Activated naive CD8-positive, alpha-beta T cell treated with anti-CD3 and anti-CD28 coated beads, Interleukin-2, amount 50 U/mL, for 24 hours (primary cell): ENCODE results near the gene ILDR1.
A peak's percentile ranks its signal among the peaks of the same experiment; 100 is the strongest.

Source experiments
- ATAC-seq: fragments of 150-1000 bp; cut with Tn5 transposase; one replicate; pipeline ENCODE4 v1.10.0; 2021
- DNase-seq: peaks from one replicate; pipeline ENCODE4 v3.0.0; 2021
- H3K27ac Mint-ChIP-seq: one replicate; pipeline ENCODE4 v1.8.0; 2021; ENCODE audit warnings: mild to moderate bottlenecking, mixed read lengths
- H3K27me3 Mint-ChIP-seq: one replicate; pipeline ENCODE4 v1.8.0; 2021; ENCODE audit warnings: mixed read lengths
- H3K36me3 Mint-ChIP-seq: one replicate; pipeline ENCODE4 v1.8.0; 2021; ENCODE audit warnings: low read depth, mixed read lengths
- H3K4me1 Mint-ChIP-seq: one replicate; pipeline ENCODE4 v1.8.0; 2021; ENCODE audit warnings: mixed read lengths
- H3K4me3 Mint-ChIP-seq: one replicate; pipeline ENCODE4 v1.8.0; 2021; ENCODE audit warnings: mild to moderate bottlenecking, moderate library complexity, mixed read lengths
- H3K9me3 Mint-ChIP-seq: one replicate; pipeline ENCODE4 v1.8.0; 2021; ENCODE audit warnings: mixed read lengths

ILDR1 gene

GRCh38 chr3:121992601-121993560, 29.2 kb downstream of the ILDR1 start:
- Mint-ChIP-seq H3K27ac (no peak overlapping the region), H3K4me3 (no peak overlapping the region)

GRCh38 chr3:121989943-121990342, 32.1 kb downstream of the ILDR1 start:
- H3K4me3 Mint-ChIP-seq, result no peak overlapping the region
- DNase-seq (no peak), ATAC-seq (no peak)
- H3K36me3 Mint-ChIP-seq, result peaks cover 3% of the 10 kb centered on the region
- H3K9me3 Mint-ChIP-seq, result peaks cover 5% of the 10 kb centered on the region
- H3K4me1 Mint-ChIP-seq, result peaks cover 17% of the 10 kb centered on the region
- H3K27me3 Mint-ChIP-seq, result no peaks in the 10 kb centered on the region
- H3K27ac Mint-ChIP-seq, result no peak overlapping the region

More at GRCh38 chr3:121992601-121993560, 29.2 kb downstream of the ILDR1 start:
- no peaks in the 10 kb centered on the region for H3K9me3 Mint-ChIP-seq
- ATAC-seq (no peak), DNase-seq (no peak)
- peaks cover 39% of the 10 kb centered on the region for H3K4me1 Mint-ChIP-seq
- no peaks in the 10 kb centered on the region for H3K27me3 Mint-ChIP-seq
- no peaks in the 10 kb centered on the region for H3K36me3 Mint-ChIP-seq

GRCh38 chr3:121988146-121988545, 33.9 kb downstream of the ILDR1 start:
- peak overlapping the region; percentile 24 for H3K27ac Mint-ChIP-seq
- H3K27me3 Mint-ChIP-seq, result no peaks in the 10 kb centered on the region
- H3K9me3 Mint-ChIP-seq, result peaks cover 22% of the 10 kb centered on the region
- no peak for DNase-seq
- H3K4me3 Mint-ChIP-seq, result no peak overlapping the region
- H3K36me3 Mint-ChIP-seq, result peaks cover 3% of the 10 kb centered on the region
- ATAC-seq, result peak; percentile 56
- H3K4me1 Mint-ChIP-seq, result peaks cover 15% of the 10 kb centered on the region

GRCh38 chr3:121985846-121986245, 36.2 kb downstream of the ILDR1 start:
- Mint-ChIP-seq H3K4me1 (peaks cover 19% of the 10 kb centered on the region), H3K9me3 (peaks cover 24% of the 10 kb centered on the region), H3K27ac (no peak overlapping the region), H3K27me3 (peaks cover 4% of the 10 kb centered on the region), H3K4me3 (no peak overlapping the region), H3K36me3 (peaks cover 3% of the 10 kb centered on the region)
- DNase-seq (no peak), ATAC-seq (no peak)

DNA sequence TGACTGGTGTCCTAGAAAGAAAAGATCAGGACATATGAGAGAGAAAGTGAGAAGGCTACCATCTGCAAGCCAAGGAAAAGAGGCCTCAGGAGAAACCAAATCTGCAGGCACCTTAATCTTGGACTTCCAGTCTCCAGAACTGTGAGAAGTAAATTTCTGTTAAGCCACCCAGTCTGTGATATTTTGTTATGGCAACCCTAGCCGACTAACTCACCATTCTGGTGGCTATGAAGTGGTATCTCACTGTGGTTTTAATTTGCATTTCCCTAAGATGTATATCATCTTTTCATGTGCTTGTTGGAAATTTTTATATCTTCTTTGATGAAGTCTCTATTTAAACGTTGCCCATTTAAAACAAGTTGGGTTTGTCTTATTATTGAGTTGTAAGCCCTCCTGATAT, 40.6 kb downstream of the ILDR1 start:
- H3K27me3 Mint-ChIP-seq, result peaks cover 4% of the 10 kb centered on the region
- peaks cover 28% of the 10 kb centered on the region for H3K9me3 Mint-ChIP-seq
- ATAC-seq (no peak), DNase-seq (no peak)
- H3K4me1 Mint-ChIP-seq, result peaks cover 8% of the 10 kb centered on the region
- no peak overlapping the region for H3K27ac Mint-ChIP-seq
- H3K36me3 Mint-ChIP-seq, result peaks cover 5% of the 10 kb centered on the region
- H3K4me3 Mint-ChIP-seq, result no peak overlapping the region

GRCh38 chr3:121980450-121980796, 41.6 kb downstream of the ILDR1 start:
- Mint-ChIP-seq H3K4me1 (peaks cover 8% of the 10 kb centered on the region), H3K36me3 (peaks cover 5% of the 10 kb centered on the region), H3K9me3 (peaks cover 28% of the 10 kb centered on the region), H3K27me3 (peaks cover 4% of the 10 kb centered on the region), H3K27ac (no peak overlapping the region), H3K4me3 (no peak overlapping the region)
- no peak for ATAC-seq
- no peak for DNase-seq

- Mint-ChIP-seq H3K4me1 (peaks cover 8% of the 10 kb centered on the region), H3K4me3 (no peak overlapping the region), H3K27ac (no peak overlapping the region), H3K9me3 (peaks cover 23% of the 10 kb centered on the region), H3K36me3 (peaks cover 2% of the 10 kb centered on the region), H3K27me3 (peaks cover 4% of the 10 kb centered on the region)
- no peak for ATAC-seq
- no peak for DNase-seq
Observed at GRCh38 chr3:121979734-121980449, 42.2 kb downstream of the ILDR1 start.

- no peak for ATAC-seq
Observed at GRCh38 chr3:121979246-121979645, 42.8 kb downstream of the ILDR1 start.

DNA sequence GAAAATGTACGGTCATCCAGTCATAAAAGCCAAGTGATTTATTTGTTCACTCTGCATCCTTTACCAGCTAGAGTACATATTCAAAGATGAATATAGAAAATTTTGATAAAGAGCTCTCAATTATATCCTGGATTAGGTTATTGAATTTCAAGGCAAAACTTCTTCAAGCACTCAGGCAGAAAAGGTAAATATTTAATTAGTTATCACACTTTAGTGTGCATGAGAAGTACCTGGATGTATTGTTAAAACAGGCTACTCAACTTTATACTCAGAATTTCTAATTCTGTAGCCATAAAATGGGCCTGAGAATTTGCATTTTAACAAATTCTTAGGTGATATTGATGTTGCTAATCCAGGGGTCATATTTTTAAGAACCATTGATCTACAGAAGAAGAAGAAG, 45.3 kb downstream of the ILDR1 start:
- H3K4me3 Mint-ChIP-seq, result no peak overlapping the region
- ATAC-seq (no peak), DNase-seq (no peak)
- H3K36me3 Mint-ChIP-seq, result peaks cover 2% of the 10 kb centered on the region
- peaks cover 8% of the 10 kb centered on the region for H3K4me1 Mint-ChIP-seq
- no peak overlapping the region for H3K27ac Mint-ChIP-seq
- peaks cover 5% of the 10 kb centered on the region for H3K9me3 Mint-ChIP-seq
- H3K27me3 Mint-ChIP-seq, result peaks cover 4% of the 10 kb centered on the region

More at GRCh38 chr3:121979246-121979645, 42.8 kb downstream of the ILDR1 start:
- Mint-ChIP-seq H3K9me3 (peaks cover 17% of the 10 kb centered on the region), H3K36me3 (peaks cover 2% of the 10 kb centered on the region), H3K27me3 (peaks cover 4% of the 10 kb centered on the region), H3K4me3 (no peak overlapping the region), H3K27ac (no peak overlapping the region), H3K4me1 (peaks cover 8% of the 10 kb centered on the region)
- DNase-seq, result no peak

GRCh38 chr3:121975702-121976302, 46.2 kb downstream of the ILDR1 start:
- H3K4me1 Mint-ChIP-seq, result peaks cover 4% of the 10 kb centered on the region
- DNase-seq (no peak), ATAC-seq (no peak)
- no peak overlapping the region for H3K4me3 Mint-ChIP-seq
- no peaks in the 10 kb centered on the region for H3K27me3 Mint-ChIP-seq
- peaks cover 2% of the 10 kb centered on the region for H3K36me3 Mint-ChIP-seq
- H3K27ac Mint-ChIP-seq, result no peak overlapping the region
- peaks cover 5% of the 10 kb centered on the region for H3K9me3 Mint-ChIP-seq

GRCh38 chr3:121974601-121975111, 47.4 kb downstream of the ILDR1 start:
- Mint-ChIP-seq H3K27ac (no peak overlapping the region), H3K27me3 (no peaks in the 10 kb centered on the region), H3K9me3 (peaks cover 5% of the 10 kb centered on the region), H3K4me3 (no peak overlapping the region), H3K4me1 (peaks cover 5% of the 10 kb centered on the region), H3K36me3 (peaks cover 2% of the 10 kb centered on the region)
- ATAC-seq (no peak), DNase-seq (no peak)

DNA sequence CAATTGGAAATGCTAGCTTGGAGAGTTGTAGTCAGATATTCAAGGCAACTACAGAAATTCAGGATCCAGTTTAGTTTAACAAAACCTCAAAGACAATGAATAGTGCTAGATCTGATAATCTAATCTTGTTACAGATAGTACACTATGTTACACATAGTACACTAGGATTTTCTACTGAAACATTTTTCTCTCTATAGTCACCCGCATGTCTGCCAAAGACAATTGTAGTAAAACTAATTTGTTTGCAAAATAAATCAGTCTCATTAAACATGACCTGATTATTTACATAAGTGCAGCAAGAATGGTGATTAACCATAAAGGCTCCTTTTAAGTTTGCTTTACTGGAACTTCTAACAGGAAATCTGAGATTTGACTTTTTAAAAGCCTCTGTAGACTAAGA, 52.0 kb downstream of the ILDR1 start:
- H3K4me3 Mint-ChIP-seq, result no peak overlapping the region
- no peak overlapping the region for H3K27ac Mint-ChIP-seq
- H3K36me3 Mint-ChIP-seq, result no peaks in the 10 kb centered on the region
- DNase-seq (no peak), ATAC-seq (no peak)
- H3K4me1 Mint-ChIP-seq, result peaks cover 8% of the 10 kb centered on the region
- peaks cover 2% of the 10 kb centered on the region for H3K27me3 Mint-ChIP-seq
- H3K9me3 Mint-ChIP-seq, result no peaks in the 10 kb centered on the region

- DNase-seq (no peak), ATAC-seq (peak; percentile 73)
- Mint-ChIP-seq H3K27ac (no peak overlapping the region), H3K27me3 (peaks cover 4% of the 10 kb centered on the region), H3K36me3 (no peaks in the 10 kb centered on the region), H3K9me3 (no peaks in the 10 kb centered on the region), H3K4me3 (no peak overlapping the region), H3K4me1 (peaks cover 8% of the 10 kb centered on the region)
Observed at GRCh38 chr3:121969631-121970030, 52.4 kb downstream of the ILDR1 start.

DNA sequence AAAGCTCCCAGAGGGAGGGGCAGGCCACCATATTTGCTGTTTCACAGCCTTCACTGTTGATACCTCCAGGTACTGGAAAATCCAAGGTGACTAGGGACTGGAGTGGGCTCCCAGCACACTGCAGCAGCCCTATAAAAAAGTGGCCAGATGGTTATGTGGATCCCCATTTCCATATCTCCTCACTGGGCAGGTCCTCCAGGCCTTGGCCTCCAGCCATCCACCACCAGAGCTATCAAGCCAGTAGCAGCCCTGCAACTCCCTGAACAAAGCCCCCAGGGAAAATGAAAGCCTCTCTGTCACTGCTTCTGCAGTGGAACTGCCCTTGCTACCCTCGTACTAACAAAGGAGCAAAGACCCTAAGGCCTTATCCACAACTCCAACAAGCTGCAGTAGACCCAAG, 58.4 kb downstream of the ILDR1 start:
- ATAC-seq (no peak), DNase-seq (no peak)
- Mint-ChIP-seq H3K27ac (no peak overlapping the region), H3K9me3 (no peaks in the 10 kb centered on the region), H3K36me3 (no peaks in the 10 kb centered on the region), H3K4me1 (no peaks in the 10 kb centered on the region), H3K27me3 (peaks cover 7% of the 10 kb centered on the region), H3K4me3 (no peak overlapping the region)
